ENCODE data around the gene TMEM181. TPM values are rescaled to one million over a fixed set of nuclear protein-coding genes. Genes with fewer than 3 reads are reported as not detected.

The TMEM181 gene
- total and polyA plus RNA-seq, 9 donors: 7.3 to 21.9 (median 12.7) TPM

DNA sequence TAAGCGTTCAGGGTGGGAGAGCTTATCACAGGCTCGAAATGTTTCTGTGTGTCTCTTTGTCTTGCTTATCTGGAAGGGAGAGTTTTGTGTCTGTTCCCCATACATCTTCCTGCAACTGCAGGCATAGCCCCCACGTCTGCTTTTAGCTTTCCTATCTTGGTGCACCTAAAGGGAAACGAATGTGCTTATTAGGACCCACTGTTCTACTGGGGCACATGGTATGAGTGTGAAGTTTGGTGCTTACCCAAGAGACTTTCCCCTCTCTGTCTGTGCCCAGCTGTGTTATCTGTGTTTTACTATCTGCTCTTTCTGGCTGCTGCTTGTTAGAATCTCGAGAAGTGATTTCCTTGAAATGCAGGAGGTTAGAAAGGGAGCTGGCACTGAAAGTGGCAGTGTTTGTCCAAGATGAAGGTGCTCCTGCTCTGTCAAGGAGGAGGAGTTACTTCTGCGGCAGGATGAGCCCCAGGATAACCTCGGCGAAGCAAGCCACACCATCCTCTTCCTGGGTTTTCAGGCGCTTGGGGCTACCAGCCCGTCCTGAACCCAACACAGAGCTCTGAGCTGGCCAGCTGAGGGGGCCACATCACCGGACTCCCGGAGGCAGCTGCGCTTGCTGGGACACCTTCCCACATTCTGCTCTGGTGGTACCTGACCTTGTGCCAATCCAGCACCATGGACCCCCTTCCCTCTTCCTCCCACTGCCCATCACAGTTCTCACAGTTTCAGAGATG is 61.2 kb downstream of the TMEM181 start:
- no peaks in the 10 kb centered on the region for H3K36me3 ChIP-seq
- DNase-seq: no peak
- no peaks in the 10 kb centered on the region for H3K9me3 ChIP-seq
- no peaks in the 10 kb centered on the region for H3K27me3 ChIP-seq
- H3K27ac ChIP-seq: no peak overlapping the region
- no peak overlapping the region for H3K4me3 ChIP-seq
- WGBS, 3 donors: 78 to 83% (median 81%) methylated on average over 13 of the region's 13 CpGs
- H3K4me1 ChIP-seq (ENCODE audit: insufficient read depth): peaks cover 15% of the 10 kb centered on the region
- intact Hi-C loops (cut with DNase I): no loop called here
- TF ChIP-seq POLR2A (IDR thresholded peaks at IDR 0.05): no peak
- TF ChIP-seq, protein P1, sequence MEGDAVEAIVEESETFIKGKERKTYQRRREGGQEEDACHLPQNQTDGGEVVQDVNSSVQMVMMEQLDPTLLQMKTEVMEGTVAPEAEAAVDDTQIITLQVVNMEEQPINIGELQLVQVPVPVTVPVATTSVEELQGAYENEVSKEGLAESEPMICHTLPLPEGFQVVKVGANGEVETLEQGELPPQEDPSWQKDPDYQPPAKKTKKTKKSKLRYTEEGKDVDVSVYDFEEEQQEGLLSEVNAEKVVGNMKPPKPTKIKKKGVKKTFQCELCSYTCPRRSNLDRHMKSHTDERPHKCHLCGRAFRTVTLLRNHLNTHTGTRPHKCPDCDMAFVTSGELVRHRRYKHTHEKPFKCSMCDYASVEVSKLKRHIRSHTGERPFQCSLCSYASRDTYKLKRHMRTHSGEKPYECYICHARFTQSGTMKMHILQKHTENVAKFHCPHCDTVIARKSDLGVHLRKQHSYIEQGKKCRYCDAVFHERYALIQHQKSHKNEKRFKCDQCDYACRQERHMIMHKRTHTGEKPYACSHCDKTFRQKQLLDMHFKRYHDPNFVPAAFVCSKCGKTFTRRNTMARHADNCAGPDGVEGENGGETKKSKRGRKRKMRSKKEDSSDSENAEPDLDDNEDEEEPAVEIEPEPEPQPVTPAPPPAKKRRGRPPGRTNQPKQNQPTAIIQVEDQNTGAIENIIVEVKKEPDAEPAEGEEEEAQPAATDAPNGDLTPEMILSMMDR (IDR thresholded peaks at IDR 0.05): no peak

DNA sequence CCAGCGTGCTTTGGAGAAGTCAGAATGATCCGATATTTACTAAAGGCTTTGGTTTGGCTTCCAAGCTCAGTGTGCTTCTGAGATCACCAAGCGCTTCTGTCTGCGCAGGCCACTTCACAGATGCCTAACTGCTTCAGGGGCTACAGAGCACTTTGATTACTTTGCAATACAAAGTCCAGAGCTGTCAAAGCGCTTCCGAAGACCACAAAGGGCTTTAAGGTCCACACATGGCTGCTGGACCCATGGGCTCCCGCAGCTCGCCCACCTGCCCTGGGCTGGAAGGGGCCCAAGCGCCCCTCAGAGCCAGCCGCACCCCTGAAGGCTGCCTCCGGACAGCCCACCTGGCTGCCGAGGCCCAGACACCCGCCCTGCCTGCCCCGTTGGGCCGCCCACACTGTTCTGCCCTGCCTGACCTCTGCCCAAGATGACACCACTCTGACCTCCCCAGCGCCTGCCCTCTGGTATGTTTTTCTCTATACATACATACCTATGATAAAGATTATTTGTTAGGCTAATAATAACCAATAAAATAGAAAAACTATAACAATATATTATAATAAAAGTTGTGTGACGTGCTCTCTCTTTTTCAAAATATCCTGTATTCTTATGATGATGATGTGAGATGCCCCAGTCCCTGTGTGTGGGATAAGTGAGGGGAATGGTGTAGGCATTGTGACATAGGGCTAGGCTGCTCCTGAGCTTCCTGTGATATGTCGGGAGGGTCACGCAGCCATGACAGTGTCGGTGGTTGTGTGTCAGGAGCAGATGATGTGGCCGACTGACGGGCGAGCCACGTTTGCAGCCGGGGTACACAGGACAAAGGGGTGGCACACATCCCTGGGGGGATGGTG is 62.0 kb downstream of the TMEM181 start:
- peak in 1 of 5 donors; percentile 11 for DNase-seq
- TF ChIP-seq, protein P1 (IDR thresholded peaks at IDR 0.05): no peak
- TF ChIP-seq EP300 (IDR thresholded peaks at IDR 0.05): no peak
- no peak for TF ChIP-seq POLR2A (IDR thresholded peaks at IDR 0.05)
- H3K4me3 ChIP-seq: no peak overlapping the region
- no peaks in the 10 kb centered on the region for H3K9me3 ChIP-seq
- no peaks in the 10 kb centered on the region for H3K36me3 ChIP-seq
- no peaks in the 10 kb centered on the region for H3K27me3 ChIP-seq
- no peak overlapping the region for H3K27ac ChIP-seq
- peaks cover 21% of the 10 kb centered on the region for H3K4me1 ChIP-seq (ENCODE audit: insufficient read depth)
- WGBS, 3 donors: 89 to 94% (median 93%) methylated on average over 25 of the region's 25 CpGs
- intact Hi-C loops (cut with DNase I): no loop called here

DNA sequence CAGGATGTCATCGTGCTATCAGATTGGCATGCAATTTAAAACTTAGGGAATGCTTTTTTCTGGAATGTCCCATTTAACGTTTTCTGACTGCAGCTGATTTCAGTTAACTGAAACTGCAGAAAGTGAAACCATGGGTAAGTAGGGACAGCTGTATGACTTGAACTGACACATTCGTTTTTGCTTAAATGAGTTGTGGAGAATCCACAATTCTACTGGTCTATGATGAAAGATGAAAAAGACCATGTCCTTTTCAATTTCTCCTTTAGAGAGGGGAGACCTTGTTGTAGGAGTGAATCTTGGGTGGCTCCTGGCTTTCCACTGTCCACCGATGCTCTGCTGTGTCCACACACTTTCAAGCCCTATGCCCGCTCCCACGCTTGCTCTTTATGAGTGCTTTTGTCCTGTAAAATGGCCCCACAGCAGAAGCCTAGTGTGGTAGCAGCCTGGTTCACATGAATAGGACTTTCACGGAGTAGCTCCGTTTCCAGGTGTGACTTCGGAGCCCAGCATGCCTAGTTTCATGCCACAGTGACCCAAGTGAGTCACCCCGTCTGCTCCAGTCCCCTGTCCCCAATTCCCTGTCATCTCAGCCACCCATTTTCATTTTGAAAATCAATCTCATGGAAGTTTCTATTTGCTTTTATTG is 62.8 kb downstream of the TMEM181 start:
- no peaks in the 10 kb centered on the region for H3K36me3 ChIP-seq
- TF ChIP-seq POLR2A (IDR thresholded peaks at IDR 0.05) (no peak), EP300 (IDR thresholded peaks at IDR 0.05) (no peak)
- TF ChIP-seq, protein P1 (IDR thresholded peaks at IDR 0.05): no peak
- WGBS, 3 donors: 81 to 89% (median 87%) methylated on average over 10 of the region's 10 CpGs

More for the DNA sequence above, 62.8 kb downstream of the TMEM181 start:
- Histone ChIP-seq H3K4me3 (no peak overlapping the region), H3K4me1 (ENCODE audit: insufficient read depth) (peaks cover 26% of the 10 kb centered on the region), H3K27ac (no peak overlapping the region), H3K27me3 (no peaks in the 10 kb centered on the region), H3K9me3 (no peaks in the 10 kb centered on the region)
- peak in 1 of 5 donors; percentile 9 for DNase-seq
- intact Hi-C loops (cut with DNase I): no loop called here
